Superior temporal gyrus (tissue), 1 donor: ENCODE data around the gene TEX30.
"Not testable (repeated sequence)": the region's sequence is repeated elsewhere in the genome, so short reads cannot be mapped to it uniquely, and the experiment has no call there.

Source experiments
- DNase-seq: peaks from one replicate; pipeline ENCODE4 v3.0.0-alpha.2; 2016; ENCODE audit errors: extremely low spot score

TEX30 gene

DNA sequence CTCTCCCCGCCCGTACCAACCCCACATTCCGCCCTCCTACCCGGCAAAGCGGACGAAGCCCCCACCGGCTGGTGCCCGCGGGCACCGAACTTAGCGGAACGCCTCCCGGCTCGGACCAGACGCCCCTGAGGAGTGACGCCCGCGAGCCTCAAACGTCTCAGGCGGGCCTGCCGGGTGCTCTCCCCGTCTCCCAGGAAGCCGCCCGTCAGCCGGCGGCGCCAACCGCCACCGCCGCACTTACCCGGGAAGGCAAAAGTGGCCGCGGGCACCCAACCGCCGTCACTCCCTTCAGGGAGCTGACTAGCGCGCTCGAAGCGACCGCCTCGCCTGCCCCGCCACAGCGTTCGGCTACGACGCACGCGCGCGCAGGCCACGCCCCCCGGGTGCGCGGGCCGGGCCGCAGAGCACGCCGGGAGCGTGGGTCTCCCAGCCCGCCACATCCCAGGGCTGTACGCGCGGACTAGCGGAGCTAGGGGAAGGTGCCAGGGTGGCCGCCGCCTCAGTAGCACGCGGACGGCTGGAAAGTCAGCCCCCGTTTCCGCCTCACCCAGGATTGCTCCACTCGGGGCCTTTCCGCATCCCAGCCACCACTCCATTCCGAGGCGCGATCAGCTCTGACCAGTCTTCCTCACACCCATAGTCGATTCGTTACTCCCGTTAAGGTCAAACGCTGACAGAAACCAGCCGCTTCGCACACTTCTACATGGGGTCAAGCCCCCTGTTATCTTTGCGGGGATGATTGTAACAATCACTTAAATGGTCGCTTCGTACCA is at the start of gene TEX30:
Gene TEX30 (minus strand): TSS at position 346 of the 773 bp plus-strand sequence. CDS start 3,760 bp downstream, outside the sequence.
- peak; percentile 79 for DNase-seq

GRCh38 chr13:102817907-102818306 is 44.3 kb upstream of the TEX30 start:
- no peak for DNase-seq

DNA sequence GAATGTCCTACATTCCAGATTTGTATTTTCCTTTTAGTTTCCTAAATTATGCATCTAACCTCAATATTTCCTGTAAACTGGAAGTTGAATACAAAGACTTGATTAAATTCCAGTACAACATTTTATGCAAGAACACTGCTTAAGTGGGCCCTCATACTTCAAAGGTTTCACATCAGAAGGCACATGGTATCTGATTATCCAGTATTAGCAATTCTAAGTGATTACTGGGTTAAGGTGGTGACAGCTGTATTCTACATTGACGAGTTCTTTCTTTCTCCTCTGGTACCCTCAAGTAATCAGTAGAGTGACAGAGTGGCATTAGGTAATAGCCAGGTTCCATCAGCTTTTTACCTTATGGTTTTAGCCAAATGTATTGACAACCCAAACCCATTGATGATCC is 43.7 kb upstream of the TEX30 start:
- DNase-seq: no peak

- no peak for DNase-seq
These were observed 43.1 kb upstream of the TEX30 start for GRCh38 chr13:102816708-102817107.

- no peak for DNase-seq
These were observed 42.2 kb upstream of the TEX30 start for GRCh38 chr13:102815788-102816187.

DNA sequence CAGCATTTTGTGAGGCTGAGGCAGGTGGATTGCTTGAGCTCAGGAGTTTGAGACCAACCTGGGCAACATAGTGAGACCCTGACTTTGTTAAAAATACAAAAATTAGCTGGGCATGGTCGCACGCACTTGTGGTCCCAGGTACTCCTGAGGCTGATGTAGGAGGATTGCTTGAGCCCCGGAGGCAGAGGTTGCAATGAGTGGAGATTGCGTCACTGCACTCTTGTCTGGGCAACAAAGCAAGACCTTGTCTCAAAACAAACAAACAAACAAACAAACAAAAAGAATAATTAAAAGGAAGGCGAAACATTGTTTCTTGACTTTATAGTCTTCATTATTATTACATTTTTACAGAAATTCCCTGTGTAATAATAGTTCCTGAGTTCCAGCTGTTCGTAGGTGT is 41.2 kb upstream of the TEX30 start:
- no peak for DNase-seq

DNA sequence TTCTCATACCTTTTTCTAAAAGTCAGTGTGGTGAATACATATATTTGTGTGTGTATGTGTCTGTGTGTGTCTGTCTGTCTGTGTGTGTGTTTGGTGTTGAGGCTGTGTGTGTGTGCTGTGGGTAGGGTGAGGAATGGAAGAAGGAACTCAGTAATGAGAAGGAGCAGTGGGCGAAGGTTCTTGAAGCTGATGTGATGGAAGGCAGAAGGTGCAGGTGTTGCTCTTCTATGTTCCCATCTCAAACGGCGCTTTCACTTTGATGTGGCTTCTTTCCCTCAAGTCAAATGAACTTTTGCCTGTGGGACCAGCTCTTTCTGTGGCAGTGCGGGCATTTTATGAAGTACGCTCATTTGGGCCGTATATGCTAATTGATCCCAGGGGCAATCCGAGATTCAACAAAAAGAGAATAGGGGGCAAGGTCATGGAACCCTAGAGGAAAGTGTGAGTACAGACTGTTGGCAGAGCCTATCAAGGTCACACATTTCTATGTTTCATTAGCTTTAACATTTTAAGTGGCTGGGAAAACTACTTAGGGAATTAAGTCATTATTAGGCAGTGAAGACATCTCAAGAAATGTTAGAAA is 40.5 kb upstream of the TEX30 start:
- DNase-seq: no peak

GRCh38 chr13:102812611-102813287 is 39.2 kb upstream of the TEX30 start:
- DNase-seq: no peak

- no peak for DNase-seq
These were observed 34.1 kb upstream of the TEX30 start for GRCh38 chr13:102807699-102808098.

DNA sequence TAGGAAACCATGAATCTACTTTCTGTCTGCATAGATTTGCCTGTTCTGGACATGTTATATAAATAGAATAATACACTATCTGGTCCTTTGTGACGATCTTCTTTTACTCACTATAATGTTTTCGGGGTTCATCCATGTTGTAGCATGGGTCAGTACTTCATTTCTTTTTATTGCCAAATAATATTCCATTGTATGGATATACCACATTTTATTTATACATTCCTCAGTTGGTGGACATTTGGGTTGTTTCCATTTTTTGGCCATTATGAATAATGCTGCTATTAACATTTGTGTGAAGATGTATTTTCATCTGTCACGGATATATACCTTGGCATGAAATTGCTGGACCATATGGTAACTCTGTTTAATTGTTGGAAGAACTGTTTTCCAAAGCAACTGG is 32.1 kb upstream of the TEX30 start:
- no peak for DNase-seq

GRCh38 chr13:102800145-102801041 is 26.8 kb upstream of the TEX30 start:
- DNase-seq: peak; percentile 66

DNA sequence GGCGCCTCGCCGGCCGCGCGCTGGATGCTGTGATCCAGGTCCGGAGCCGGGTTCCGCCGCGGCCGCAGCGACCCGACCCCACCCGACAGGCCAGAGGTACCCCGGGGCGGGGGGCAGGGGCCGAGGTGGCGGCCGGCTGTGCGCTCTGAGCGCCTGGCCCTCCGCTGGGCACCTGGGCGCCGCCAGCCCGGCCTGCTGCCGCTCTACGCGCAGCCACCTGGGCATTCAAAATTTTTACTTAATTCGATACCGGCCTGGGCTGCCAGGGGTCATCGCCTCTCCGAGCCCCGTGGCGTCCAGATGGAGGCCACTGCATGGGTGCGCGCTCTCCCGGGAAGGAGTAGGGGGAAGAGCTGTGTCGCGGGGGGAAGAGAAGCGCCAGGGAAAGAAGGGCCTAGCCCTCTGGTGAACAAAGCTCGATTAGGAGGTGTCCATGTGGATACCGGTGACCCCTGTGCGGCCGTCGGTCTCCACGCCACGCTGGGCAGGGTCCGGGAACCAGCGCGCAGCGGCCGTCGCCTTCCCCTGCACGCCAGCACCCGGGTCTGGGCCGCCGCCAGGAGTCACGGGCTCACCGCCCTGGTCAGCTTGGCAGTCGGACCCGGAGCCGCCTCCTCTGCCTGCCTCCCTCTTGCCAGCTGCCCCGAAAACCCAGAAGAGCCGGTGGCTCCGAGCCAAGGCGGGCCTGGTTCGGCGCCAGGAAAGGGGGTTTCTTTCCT is 26.0 kb upstream of the TEX30 start:
- no peak for DNase-seq

GRCh38 chr13:102798581-102799425 is 25.2 kb upstream of the TEX30 start, which contains the start of the genes BIVM and POGLUT2:
TSS of gene BIVM (plus strand) at chr13:102799119. CDS start at chr13:102807268, 8,149 bp downstream.
TSS of gene POGLUT2 (minus strand) at chr13:102798976. CDS start at chr13:102798670, 306 bp downstream.
- peak; percentile 90 for DNase-seq

DNA sequence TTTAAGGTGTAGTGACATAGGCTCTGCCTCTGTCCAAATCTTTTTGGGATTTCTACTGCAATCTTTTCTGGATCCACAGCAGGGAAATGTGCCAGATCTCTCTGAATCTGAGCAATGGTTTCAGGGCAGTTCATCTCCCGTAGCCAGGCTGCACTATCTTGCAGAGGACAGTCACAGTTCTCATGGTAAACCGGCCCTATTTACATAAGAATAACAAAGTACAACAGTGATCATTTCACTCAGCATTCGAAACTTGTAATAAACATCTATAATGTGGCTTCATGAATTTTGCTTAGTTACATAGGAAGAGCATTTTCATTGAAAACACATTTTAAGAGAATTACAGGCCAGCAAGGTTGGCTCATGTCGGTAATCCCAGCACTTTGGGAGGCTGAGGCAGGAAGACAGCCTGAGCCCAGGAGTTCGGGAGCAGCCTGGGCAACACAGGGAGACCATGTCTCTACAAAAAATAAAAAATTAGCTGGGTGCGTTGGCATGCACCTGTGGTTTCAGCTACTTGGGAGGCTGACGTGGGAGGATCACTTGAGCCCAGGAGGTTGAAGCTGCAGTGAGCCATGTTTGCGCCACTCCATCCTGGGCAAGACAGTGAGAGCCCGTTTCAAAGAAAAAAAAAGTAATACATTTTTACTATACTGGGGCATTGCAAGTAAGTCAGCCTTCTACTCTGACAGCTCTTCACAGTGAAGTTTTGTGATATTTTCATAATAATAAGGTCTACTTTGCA is 20.2 kb upstream of the TEX30 start:
- DNase-seq: no peak

DNA sequence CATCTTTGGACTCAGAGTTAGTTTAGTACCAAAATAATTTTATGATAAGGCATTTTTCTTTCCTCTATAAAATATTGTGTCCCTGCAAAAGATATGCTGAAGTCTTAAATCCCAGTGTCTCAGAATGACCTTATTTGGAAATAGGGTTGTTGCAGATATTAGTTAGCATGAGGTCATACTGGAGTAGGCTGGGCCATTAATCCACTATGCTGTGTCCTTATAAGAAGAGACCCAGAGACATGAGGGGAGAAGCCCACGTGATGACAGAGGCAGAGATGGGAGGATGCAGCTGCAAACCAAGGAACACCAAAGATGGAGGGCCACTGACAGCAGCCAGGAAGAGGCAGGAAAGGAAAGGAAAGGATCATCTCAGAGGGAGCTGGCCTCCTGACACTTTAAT is 18.8 kb upstream of the TEX30 start:
- no peak for DNase-seq

DNA sequence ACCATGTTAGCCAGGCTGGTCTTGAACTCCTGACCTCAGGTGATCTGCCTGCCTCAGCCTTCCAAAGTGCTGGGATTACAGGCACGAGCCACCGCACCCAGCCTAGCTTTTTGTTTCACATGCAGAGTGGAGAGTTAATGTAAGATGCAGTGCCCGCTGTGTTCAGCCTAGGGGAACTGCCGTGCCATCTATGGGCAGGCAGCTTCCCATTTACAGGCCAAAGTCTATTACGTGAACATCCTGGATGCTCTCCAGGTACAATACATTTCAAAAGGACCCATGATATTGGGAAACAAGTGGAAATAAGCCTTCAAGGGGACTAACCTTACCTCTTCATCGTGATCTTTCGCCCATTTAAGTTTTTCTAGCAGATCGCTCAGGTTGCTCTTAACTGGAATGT is 15.1 kb upstream of the TEX30 start:
- no peak for DNase-seq

GRCh38 chr13:102784483-102784882 is 10.9 kb upstream of the TEX30 start:
- no peak for DNase-seq

DNA sequence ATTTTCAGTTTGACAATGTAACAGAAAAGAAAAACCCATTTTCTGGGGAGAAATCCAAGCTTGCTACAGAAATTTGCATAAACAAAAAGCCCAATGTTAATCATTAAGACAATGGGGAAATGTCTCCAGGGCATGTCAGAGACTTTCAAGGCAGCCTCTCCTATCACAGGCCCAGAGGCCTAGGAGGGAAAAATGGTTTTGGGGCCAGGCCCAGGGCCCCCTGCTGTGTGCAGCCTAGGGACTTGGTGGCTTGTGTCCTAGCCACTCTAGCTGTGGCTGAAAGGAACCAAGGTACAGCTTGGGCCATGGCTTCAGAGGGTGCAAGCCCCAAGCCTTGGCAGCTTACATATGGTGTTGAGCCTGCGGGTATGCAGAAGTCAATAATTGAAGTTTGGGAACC is 8.0 kb upstream of the TEX30 start:
- no peak for DNase-seq

DNA sequence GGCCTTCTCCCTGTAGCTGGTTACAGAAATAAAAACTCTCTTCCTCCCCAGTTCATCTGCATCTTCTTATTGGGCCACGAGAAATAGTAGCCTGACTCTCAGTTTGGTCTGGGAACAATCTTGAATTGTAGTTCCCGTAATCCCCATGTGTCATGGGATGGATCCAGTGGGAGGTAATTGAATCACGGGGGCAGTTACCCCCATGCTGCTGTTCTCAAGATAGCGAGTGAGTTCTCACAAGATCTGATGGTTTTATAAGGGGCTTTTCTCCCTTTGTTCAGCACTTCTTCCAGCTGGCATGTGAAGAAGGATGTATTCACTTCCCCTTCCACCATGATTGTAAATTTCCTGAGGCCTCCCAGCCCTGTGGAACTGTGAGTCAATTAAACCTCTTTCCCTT is 7.1 kb upstream of the TEX30 start:
- not testable (repeated sequence) for DNase-seq
